Effector memory CD4-positive, alpha-beta T cell (primary cell): ENCODE data around the gene DEFB124.
"Not testable (repeated sequence)": the region's sequence is repeated elsewhere in the genome, so short reads cannot be mapped to it uniquely, and the experiment has no call there.

Experiments used
- DNase-seq, 3 donors: peaks; one replicate each; pipeline ENCODE4 v3.0.0-alpha.2; 2020
- H3K27ac ChIP-seq: 2 replicates; pipeline ENCODE4 v1.7.0; 2013; ENCODE audit warnings: mild to moderate bottlenecking, low read length, moderate library complexity; ENCODE audit not compliant: insufficient read depth, poor library complexity, severe bottlenecking
- H3K27me3 ChIP-seq: replicated peaks from 2 replicates; pipeline ENCODE4 v1.7.0; 2013; ENCODE audit warnings: mild to moderate bottlenecking, low read length; ENCODE audit not compliant: insufficient read depth, control insufficient read depth, poor library complexity, severe bottlenecking
- H3K36me3 ChIP-seq: 2 replicates; pipeline ENCODE4 v1.7.0; 2013; ENCODE audit warnings: mild to moderate bottlenecking, low read length, moderate library complexity; ENCODE audit not compliant: control insufficient read depth, insufficient read depth
- H3K4me1 ChIP-seq: 2 replicates; pipeline ENCODE4 v1.7.0; 2013; ENCODE audit warnings: low read length, mild to moderate bottlenecking; ENCODE audit not compliant: control insufficient read depth, insufficient read depth, poor library complexity, severe bottlenecking
- H3K4me3 ChIP-seq: 2 replicates; pipeline ENCODE4 v1.7.0; 2013; ENCODE audit warnings: low read length, low read depth, mild to moderate bottlenecking; ENCODE audit not compliant: insufficient read depth, poor library complexity, severe bottlenecking
- H3K9me3 ChIP-seq: 2 replicates; pipeline ENCODE4 v1.7.0; 2013; ENCODE audit warnings: mild to moderate bottlenecking, low read length, moderate library complexity; ENCODE audit not compliant: control insufficient read depth

Gene DEFB124

GRCh38 chr20:31514154-31515071, 39.5 kb upstream of the DEFB124 start, which contains the start of gene HM13:
TSS of gene HM13 (plus strand) at chr20:31514442. CDS start at chr20:31514552, 110 bp downstream.
- DNase-seq, result peak; percentile 77 to 86 (median 80)
- peak within 1 kb of the TSS; percentile 91 for H3K4me3 ChIP-seq
- H3K27ac ChIP-seq, result peak within 1 kb of the TSS; percentile 80
- H3K27me3 ChIP-seq, result no peaks in the 10 kb centered on the region
- H3K9me3 ChIP-seq, result no peaks in the 10 kb centered on the region
- H3K36me3 ChIP-seq, result peaks cover 3% of the 10 kb centered on the region
- peaks cover 26% of the 10 kb centered on the region for H3K4me1 ChIP-seq

DNA sequence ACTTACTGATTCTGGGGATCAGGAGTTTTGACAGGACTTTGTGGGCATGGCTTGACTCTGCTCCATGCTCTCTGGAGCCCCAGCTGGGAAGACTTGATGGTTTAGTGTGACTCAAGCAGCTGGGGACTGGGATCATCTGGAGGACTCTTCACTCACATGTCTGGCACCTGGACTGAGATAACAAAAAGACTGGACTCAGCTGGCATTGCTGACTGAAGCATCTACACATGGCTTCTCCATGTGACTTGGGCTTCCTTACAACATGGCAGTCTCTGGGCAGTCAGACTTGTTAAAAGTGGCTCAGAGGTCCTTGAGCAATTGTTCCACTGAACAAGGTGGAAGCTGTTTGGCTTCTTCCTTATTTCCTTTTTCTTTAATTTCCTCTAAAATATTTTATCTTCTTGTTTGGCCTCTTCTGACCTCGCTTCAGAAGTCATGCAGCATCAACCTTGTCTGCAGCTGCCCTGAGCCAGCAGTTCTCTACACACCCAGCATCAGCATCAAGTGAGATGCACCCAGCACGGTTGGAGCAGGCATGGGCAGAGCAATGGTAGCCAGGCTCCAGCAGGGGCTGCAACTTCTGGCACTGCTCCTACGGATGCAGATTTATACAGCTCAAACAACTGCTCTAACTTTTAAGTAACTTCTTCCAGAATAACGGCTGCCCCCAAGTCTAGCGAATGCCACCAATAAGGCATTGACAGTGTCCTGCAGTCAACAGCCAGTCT, 33.8 kb upstream of the DEFB124 start:
- Histone ChIP-seq H3K36me3 (no peaks in the 10 kb centered on the region), H3K27me3 (no peaks in the 10 kb centered on the region), H3K9me3 (no peaks in the 10 kb centered on the region), H3K4me3 (no peak overlapping the region), H3K4me1 (no peaks in the 10 kb centered on the region), H3K27ac (no peak overlapping the region)
- DNase-seq, result no peak

DNA sequence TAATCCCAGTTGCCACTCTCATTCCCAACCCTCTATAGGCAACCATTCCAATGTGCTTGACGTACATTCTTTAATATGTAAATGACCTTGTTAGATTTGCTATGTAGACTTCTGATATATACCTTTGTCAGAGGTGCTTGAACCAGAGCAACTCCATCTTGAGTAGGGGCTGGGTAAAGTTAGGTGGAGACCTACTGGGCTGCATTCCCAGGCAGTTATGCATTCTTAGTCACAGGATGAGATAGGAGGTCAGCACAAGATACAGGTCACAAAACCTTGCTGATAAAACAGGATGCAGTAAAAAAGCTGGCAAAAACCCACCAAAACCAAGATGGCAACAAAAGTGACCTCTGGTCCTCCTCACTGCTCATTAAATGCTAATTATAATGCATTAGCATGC, 31.0 kb upstream of the DEFB124 start:
- Histone ChIP-seq H3K36me3 (no peaks in the 10 kb centered on the region), H3K4me1 (no peaks in the 10 kb centered on the region)
- no peak for DNase-seq

DNA sequence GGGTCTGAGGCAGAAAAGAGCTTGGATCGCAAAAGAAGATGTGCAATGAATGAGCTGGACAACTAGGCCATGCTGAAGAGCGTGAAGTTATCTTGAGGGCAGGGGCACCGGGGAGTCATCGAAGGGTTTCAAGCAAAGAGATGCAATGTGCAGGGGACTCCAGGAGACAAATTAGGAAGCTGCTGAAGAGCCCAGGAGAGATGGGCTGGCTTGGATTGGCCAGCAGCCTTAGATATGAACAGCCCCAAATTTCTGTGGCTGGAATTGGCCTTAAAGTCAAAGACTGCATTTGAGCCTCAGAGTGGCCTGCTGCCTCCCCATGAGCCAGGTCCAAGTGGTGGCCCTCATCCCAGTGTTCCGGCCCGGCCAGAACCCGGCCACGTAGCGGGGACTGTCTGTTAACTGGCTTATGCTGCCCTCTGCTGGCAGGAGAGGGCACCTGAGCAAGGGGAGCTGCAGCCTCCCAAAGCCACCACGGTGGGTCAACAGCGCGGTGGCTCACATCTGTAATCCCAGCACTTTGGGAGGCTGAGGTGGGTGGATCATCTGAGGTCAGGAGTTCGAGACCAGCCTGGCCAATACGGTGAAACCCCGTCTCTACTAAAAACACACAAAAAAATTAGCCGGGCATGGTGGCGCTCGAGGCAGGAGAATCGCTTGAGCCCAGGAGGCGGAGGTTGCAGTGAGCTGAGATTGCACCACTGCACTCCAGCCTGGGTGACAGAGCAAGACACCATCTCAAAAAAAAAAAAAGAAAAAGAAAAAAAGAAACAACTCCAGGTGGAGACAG, 28.2 kb upstream of the DEFB124 start:
- DNase-seq, result peak; percentile 41 to 68 (median 52)
- H3K4me3 ChIP-seq, result not testable (repeated sequence)

More for the DNA sequence above, 31.0 kb upstream of the DEFB124 start:
- Histone ChIP-seq H3K27me3 (no peaks in the 10 kb centered on the region), H3K27ac (no peak overlapping the region), H3K9me3 (no peaks in the 10 kb centered on the region), H3K4me3 (no peak overlapping the region)

GRCh38 chr20:31500527-31500926, 25.6 kb upstream of the DEFB124 start:
- peaks cover 4% of the 10 kb centered on the region for H3K27me3 ChIP-seq
- H3K4me3 ChIP-seq, result no peak overlapping the region
- no peaks in the 10 kb centered on the region for H3K9me3 ChIP-seq
- H3K4me1 ChIP-seq, result no peaks in the 10 kb centered on the region
- no peak for DNase-seq
- no peaks in the 10 kb centered on the region for H3K36me3 ChIP-seq
- H3K27ac ChIP-seq, result no peak overlapping the region

More for the DNA sequence above, 28.2 kb upstream of the DEFB124 start:
- not testable (repeated sequence) for H3K9me3 ChIP-seq, H3K27ac ChIP-seq, H3K36me3 ChIP-seq, H3K27me3 ChIP-seq, H3K4me1 ChIP-seq

GRCh38 chr20:31497838-31498540, 23.1 kb upstream of the DEFB124 start:
- H3K4me3 ChIP-seq, result no peak overlapping the region
- H3K4me1 ChIP-seq, result no peaks in the 10 kb centered on the region
- H3K27me3 ChIP-seq, result peaks cover 4% of the 10 kb centered on the region
- no peak for DNase-seq
- no peaks in the 10 kb centered on the region for H3K9me3 ChIP-seq
- H3K36me3 ChIP-seq, result no peaks in the 10 kb centered on the region
- no peak overlapping the region for H3K27ac ChIP-seq

GRCh38 chr20:31496761-31497295, 21.9 kb upstream of the DEFB124 start:
- Histone ChIP-seq H3K27ac (no peak overlapping the region), H3K36me3 (no peaks in the 10 kb centered on the region), H3K9me3 (no peaks in the 10 kb centered on the region), H3K27me3 (peaks cover 4% of the 10 kb centered on the region), H3K4me3 (no peak overlapping the region), H3K4me1 (no peaks in the 10 kb centered on the region)
- DNase-seq, result no peak

- Histone ChIP-seq H3K36me3 (no peaks in the 10 kb centered on the region), H3K27me3 (peaks cover 4% of the 10 kb centered on the region), H3K4me1 (no peaks in the 10 kb centered on the region), H3K4me3 (no peak overlapping the region), H3K9me3 (no peaks in the 10 kb centered on the region), H3K27ac (no peak overlapping the region)
- no peak for DNase-seq
Observed at GRCh38 chr20:31494131-31494530, 19.2 kb upstream of the DEFB124 start.

DNA sequence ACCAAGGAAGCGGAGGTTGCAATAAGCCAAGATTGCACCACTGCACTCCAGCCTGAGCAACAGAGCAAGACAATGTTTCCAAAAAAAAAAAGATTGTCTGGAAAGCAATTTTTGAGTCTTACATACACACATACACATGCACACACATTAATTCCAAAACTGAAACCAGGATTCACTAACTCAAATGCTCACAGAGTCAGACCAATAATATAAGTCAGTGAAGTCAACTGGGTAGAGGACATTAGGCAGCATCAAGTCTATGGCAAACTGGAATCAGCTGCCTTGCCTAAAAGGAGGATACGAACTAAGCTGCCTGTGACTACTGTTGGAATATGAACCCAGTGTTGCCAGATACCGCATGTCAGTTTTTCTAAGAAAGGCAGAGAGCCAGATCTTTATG, 15.8 kb upstream of the DEFB124 start:
- no peak overlapping the region for H3K27ac ChIP-seq
- H3K36me3 ChIP-seq, result no peaks in the 10 kb centered on the region
- H3K27me3 ChIP-seq, result no peaks in the 10 kb centered on the region
- no peaks in the 10 kb centered on the region for H3K9me3 ChIP-seq
- no peaks in the 10 kb centered on the region for H3K4me1 ChIP-seq
- no peak for DNase-seq
- no peak overlapping the region for H3K4me3 ChIP-seq
